Left ventricle myocardium superior (tissue), 1 donor: ENCODE measurements around the gene ENTHD1. TPM values are rescaled to one million over a fixed set of nuclear protein-coding genes. Genes with fewer than 3 reads are reported as not detected.

Experiments used
- ATAC-seq: fragments of 200-7000 bp; cut with Tn5 transposase; one replicate; pipeline ENCODE4 v1.9.1; 2020; ENCODE audit warnings: mild to moderate bottlenecking, moderate library complexity
- DNase-seq: peaks from one replicate; pipeline ENCODE4 v3.0.0-alpha.2; 2020
- intact Hi-C: fragments of 100-400 bp; cut with micrococcal nuclease; formaldehyde crosslinking; loops from one replicate; pipeline ENCODE4 v1.11.0; 2022
- total RNA-seq: library from RNA; stranded (reverse); fragmentation: NEBNext Ultra II Directional; extraction: Animal tissue kit (Norgen Biotek cat#: 25700); gene quantifications from one replicate; pipeline ENCODE4 v1.2.1, GENCODE V29; 2021
- donor health status: DM: no; HTN: yes; CAD: no; lungs with severe emphysema.

The ENTHD1 gene
- total RNA-seq, 1 donor from 2014 or later, result not detected

DNA sequence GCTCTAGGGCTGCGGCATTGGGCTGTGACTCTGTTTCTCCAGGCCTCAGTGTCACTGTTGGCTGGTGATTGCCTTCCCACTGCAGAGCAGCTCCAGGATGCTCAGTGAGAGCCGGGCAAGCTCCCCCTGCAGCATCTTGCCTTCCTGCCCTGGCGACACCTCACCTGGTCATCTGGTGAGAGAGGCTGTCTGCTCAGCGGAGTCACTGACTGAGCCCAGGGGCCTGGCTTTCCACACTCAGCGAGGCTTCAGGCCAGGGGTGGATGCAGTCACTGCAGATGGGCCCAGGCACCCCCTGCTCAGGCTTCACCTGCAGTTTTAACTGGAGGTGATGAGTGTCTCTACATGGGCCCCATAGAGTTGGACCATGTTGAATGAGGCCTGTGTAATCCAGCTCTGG, 186.2 kb downstream of the ENTHD1 start:
- ATAC-seq (no peak), DNase-seq (no peak)
- intact Hi-C loops, result no loop called here

DNA sequence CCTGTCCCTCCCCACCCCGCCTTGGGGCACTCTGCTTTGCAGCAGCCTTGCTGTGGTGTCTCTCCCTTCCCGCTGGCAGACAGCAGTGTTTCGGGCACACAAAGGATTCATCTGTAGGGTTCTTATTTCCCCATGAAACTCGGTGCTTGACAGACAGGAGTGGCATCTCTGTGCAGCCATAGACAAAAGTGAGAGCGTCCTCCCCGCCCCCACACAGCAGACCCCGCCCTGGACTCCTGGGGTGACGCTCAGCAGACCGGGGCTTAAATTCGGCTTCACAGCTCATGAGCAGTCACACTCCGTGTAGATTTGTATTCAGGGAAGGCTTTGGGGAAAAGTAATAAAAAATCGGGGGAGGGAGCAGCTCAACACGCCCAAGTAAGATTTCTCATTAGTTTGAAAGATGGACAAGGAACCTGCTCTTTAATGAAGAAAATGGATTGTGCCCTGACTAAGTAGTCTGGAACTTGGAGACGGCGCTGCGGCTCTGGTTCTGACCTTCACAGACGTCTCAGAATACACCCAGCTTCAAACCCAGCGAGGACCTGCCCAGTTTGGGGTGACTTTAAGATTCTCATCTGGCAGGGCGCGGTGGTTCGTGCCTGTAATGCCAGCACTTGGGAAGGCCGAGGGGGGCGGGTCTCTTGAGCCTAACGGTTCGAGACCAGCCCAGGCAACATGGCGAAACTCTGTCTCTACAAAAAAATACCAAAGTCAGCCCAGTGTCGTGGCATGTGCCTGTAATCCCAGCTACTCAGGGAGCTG, 187.0 kb downstream of the ENTHD1 start:
- ATAC-seq, result no peak
- intact Hi-C loops, result no loop called here

DNA sequence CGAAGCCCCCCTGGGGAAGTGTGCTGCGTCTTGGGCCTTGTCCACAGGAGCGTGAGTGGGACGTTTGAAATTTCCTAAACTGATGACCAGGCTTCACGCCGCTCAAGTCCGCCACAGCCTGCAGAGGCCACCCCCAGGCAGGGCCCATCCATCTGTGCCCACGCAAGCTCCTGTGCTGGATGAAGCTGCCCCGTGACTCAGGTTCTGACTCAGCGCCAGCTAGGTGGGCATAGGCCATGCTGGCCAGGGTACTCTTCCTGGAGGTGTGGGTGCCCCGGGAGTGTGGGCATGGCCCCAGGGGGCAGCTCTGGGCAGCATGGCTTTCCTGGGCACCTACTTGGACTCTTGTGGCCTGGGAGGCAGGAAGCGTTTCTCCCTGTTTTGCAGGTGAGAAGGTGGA, 188.2 kb downstream of the ENTHD1 start:
- ATAC-seq, result no peak
- intact Hi-C loops, result no loop called here

More for the DNA sequence above, 187.0 kb downstream of the ENTHD1 start:
- DNase-seq, result no peak

DNA sequence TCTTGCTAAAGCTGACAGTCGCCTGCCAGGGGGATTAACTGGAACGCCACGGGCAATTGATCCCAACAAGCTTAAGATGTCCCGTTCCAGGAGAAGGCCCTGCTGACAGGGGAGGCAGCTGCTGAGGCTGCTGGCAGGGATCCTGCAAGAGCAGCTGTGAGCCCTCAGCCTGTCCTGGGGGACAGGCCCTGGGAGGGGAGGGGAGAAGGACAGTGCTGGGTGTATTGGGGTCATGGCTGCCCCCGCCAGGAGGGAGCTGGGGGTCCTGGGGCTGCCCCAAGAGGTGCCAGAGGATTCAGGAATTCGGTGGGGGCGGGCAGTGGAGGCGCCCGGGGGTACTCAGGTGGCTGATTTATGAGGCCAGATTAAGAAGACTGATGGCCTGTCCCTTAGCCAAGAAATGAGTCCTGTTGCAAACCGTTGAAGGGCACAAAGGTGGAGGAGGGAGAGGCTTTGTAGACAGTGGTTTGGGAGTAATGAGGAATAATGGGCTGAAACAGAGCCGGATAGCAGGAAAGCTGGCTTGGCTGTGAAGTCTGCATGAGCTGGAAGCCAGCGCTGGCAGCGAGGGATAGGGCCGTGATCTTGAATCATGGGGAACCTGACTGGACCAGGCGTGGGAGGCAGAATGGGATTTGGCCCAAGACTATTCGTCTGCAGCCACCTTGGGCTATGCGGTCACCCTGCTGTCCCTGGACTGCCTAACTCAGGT, 189.5 kb downstream of the ENTHD1 start:
- ATAC-seq (peak; percentile 90), DNase-seq (peak; percentile 67)
- intact Hi-C loops, result no loop called here

More for the DNA sequence above, 188.2 kb downstream of the ENTHD1 start:
- no peak for DNase-seq

DNA sequence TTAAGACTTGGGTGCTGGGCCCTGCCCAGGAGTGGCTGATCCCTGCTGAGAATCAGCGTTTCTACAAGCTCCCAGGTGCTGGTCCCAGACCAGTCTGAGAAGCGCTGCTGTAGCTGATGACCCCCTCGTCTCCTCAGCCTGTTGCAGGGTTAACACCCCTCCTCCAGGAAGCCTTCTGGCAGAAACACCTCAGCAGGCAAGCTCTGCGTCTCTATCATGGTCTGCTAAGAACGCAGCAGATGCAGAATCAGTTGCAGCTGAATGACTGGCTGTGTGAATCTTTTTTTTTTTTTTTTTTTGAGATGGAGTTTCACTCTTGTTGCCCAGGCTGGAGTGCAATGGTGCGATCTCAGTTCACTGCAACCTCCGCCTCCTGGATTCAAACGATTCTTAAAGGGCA, 190.5 kb downstream of the ENTHD1 start:
- intact Hi-C loops, result no loop called here
- ATAC-seq, result peak; percentile 16
- no peak for DNase-seq

DNA sequence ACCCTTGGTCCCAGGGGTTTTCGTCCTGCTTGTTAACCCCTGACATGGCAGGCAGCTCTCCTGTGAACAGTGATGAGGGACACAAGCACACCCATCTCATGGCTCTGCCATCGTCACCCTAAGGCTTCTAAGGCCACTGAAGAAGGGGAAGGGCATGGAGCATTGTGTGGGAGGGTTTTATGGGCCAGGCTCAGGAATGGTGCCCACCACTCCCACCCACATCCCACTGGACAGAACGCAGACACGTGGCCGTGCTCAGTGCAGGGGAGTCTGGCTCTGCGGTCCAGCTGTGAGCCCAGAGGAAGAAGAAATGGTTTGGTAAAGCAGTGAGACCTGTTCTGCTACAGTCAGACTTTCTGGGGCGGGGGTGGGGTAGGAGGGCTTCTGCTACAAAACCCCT, 193.0 kb downstream of the ENTHD1 start:
- DNase-seq, result no peak
- intact Hi-C loops, result no loop called here
- ATAC-seq, result no peak

DNA sequence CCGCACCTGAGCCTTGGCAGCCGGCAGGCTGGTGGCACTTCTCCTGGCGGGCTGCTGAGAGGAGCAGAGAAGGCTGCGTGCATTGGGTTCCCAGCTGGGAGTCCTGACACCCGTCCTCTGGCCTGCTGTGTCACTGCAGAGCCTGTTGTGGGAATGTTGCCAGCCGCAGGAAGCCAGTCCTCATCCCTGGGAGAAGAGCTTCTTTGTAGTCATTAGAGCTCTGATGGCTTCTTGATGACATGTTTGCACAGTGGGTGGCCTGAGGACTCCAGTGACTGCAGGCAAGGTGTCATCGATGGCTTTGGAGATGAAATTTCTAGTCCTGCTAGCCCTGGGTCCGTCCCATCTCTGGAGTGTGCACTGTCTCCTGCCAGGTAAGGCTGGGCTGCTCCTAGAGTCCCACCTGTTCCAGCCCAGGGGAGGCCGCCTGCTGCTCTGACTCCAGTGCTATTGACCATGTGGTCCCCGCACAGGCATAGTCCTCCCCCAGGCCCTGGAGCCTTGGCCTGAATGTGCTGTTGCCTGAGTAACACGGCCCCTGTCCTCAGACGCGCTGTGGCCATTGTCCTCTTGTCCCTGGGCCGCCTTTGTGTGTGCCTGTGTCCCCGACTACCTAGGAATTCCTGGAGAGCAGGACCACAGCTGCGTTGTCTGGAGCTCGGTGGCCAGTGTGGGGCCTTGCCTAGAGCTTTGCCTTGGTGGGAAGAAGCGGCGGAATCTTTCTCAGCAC, 193.8 kb downstream of the ENTHD1 start:
- ATAC-seq (no peak), DNase-seq (no peak)
- intact Hi-C loops, result no loop called here

DNA sequence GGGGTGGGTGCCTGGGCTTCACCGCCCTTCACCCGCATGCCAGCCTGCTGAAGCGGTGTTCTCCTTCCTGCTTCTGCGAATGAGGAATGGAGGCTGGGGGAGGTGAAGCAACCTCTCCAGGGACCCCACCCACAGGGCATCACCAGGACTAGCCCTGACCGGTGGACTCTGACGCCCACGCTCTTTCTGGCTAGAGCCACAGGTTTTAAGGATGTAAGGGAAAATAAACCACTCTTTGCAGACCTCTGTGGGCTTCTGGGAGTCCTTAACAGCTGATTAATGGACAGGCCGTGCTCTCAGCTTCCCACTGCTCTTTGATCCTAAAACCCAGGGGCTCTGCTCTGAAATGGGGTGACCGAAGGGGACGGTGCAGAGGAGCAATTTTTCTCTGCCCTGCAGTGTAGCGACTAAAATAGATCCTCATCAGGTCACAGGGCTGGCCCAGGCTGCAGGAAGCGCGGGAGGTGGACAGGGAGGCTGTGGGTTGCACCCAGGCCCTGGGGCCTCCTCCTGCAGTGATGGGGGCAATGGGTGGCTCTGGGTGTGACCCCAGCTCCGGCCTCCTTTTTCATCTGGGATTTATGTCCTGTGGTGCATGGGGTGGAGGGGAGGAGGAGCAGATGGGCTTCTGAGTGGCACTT, 195.7 kb downstream of the ENTHD1 start:
- no peak for DNase-seq
- intact Hi-C loops, result no loop called here

DNA sequence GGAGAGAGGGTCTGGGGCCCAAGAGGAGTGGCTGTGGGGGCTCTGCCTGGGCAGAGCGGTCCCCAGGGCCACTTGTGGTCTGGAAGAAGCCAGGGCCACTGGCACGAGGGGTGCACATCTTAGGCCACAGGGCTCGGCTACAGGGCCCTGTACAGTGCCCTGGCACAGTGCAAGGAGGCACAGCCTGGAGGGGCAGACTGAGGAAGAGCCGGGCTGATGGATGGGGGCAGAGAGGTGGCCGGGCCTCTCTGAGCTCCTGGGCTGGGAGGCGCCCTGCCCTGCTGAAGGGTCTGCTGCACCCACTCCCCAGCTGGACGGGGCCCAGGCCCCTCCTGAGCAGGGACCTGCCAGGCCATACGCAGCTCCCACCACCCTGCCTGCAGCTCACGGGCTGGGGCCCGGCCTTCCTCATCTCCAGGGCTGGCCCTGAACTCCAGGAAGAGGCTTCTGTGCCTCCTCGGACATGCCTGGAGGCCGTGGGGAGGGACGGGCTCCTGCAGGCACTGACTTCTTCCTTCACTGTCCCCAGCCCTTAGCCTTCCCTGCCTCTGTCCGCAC, 199.5 kb downstream of the ENTHD1 start:
- ATAC-seq (no peak), DNase-seq (no peak)
- intact Hi-C loops, result no loop called here

More for the DNA sequence above, 195.7 kb downstream of the ENTHD1 start:
- ATAC-seq, result no peak

Other genes with a start within 250 kb of the ENTHD1 start
- gene GRAP2, start 7.3 kb upstream of the ENTHD1 start, total RNA-seq, result 1.2 TPM
- gene TMA7B, start 66.6 kb upstream of the ENTHD1 start, total RNA-seq, result not detected
- 5.2 TPM for gene FAM83F, start 101.2 kb upstream of the ENTHD1 start, total RNA-seq